ENCODE measurements around the gene DDX47. TPM values are rescaled to one million over a fixed set of nuclear protein-coding genes. Genes with fewer than 3 reads are reported as not detected.

Gene DDX47
- total and polyA plus RNA-seq, 2 of the 4 experiments (the other 2 are of a cell fraction): 77.8 to 89.5 TPM

DNA sequence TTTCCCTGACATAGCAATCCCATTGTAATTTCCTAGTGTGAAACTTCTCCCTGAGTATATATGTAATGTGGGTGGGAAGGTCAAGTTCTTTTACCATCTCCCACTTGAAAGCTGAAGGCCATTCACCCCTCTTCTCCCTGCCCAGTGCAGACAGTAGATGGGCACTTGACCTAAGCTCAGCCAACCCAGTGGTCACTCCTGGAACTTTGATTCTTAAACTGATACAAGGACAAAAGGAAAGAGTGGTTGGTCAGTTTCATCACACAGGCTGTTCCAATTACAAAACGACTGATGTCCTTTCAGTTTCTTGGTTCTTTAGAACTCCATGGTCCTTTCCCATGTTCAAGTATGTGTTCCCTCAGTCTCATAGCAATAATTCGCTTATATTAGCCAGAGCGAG lies 36.1 kb upstream of the DDX47 start:
- no peak overlapping the region for H3K27ac ChIP-seq (ENCODE audit: insufficient read depth, low read length)
- no peak overlapping the region for H3K4ac ChIP-seq (ENCODE audit: low read depth, low read length)
- BruUV-seq (replicated peaks): no TSS peak
- no peaks in the 10 kb centered on the region for H4K20me1 ChIP-seq (ENCODE audit: insufficient read depth, low read length)
- no peak overlapping the region for H3K14ac ChIP-seq (replicated peaks; ENCODE audit: low read depth, low read length)
- intact Hi-C loops (cut with micrococcal nuclease) (no loop called here), dilution Hi-C loops (cut with HindIII; ENCODE audit: low sequenced_read_pairs, unreplicated experiment) (no loop called here), in situ Hi-C loops (cut with MboI; ENCODE audit: low sequenced_read_pairs) (no loop called here)
- no peak for DNase-seq
- H2BK5ac ChIP-seq (ENCODE audit: low read depth, low read length, poor library complexity, severe bottlenecking): no peak overlapping the region
- H3K23ac ChIP-seq (ENCODE audit: low read depth, low read length): no peak overlapping the region
- H3K4me3 ChIP-seq (ENCODE audit: insufficient read depth, low read depth, low read length): no peak overlapping the region
- CTCF ChIA-PET: no interaction called here
- ATAC-seq (ENCODE audit: low read depth): no peak
- H2BK20ac ChIP-seq (ENCODE audit: low read depth, low read length): peak overlapping the region; percentile 34; the same call in 1 of the 2 replicates
- H3K36me3 ChIP-seq (ENCODE audit: control insufficient read depth, insufficient read depth, low read length): no peaks in the 10 kb centered on the region
- TF ChIP-seq MXI1 (IDR thresholded peaks at IDR 0.05; ENCODE audit: borderline replicate concordance, low read depth, low read length): no peak
- TF ChIP-seq CEBPB (IDR thresholded peaks at IDR 0.05; ENCODE audit: low read depth, low read length): no peak
- TF ChIP-seq BHLHE40 (IDR thresholded peaks at IDR 0.05; ENCODE audit: low read depth, low read length): no peak
- TF ChIP-seq RAD21 (IDR thresholded peaks at IDR 0.05; ENCODE audit: low read length): no peak
- no peak for TF ChIP-seq MAFK (IDR thresholded peaks at IDR 0.05; ENCODE audit: low read depth, low read length)
- H3K9me1 ChIP-seq (ENCODE audit: insufficient read depth, low read length): peaks cover 6% of the 10 kb centered on the region; the same call in 1 of the 2 replicates
- no CpG with 5 or more reads among the region's 3 CpGs for WGBS, 2 experiments (ENCODE audit: extremely low coverage in 2 of 2, insufficient read length in 1 of 2)
- H3K9ac ChIP-seq (ENCODE audit: low read depth, low read length): no peak overlapping the region
- no peak overlapping the region for H2AK5ac ChIP-seq (ENCODE audit: low read depth, low read length)
- H3K4me1 ChIP-seq (ENCODE audit: control insufficient read depth, insufficient read depth, low read length): peaks cover 9% of the 10 kb centered on the region
- peaks cover 0 to 8% of the 10 kb centered on the region in 2 experiments; a peak in 2 of 4 replicates for H3K79me1 ChIP-seq (ENCODE audit: low read depth in 1 of 2, low read length in 2 of 2)
- no peak overlapping the region for H4K8ac ChIP-seq (ENCODE audit: low read depth in 2 of 2, low read length in 2 of 2)
- no peak overlapping the region for H2AK9ac ChIP-seq (replicated peaks; ENCODE audit: low read depth, low read length, poor library complexity)
- POLR2A ChIA-PET (ENCODE audit: unreplicated experiment): no interaction called here
- no peak overlapping the region for H3K4me2 ChIP-seq (ENCODE audit: low read depth, low read length)
- no peak overlapping the region for H3K18ac ChIP-seq (ENCODE audit: low read depth, low read length)
- no peak overlapping the region for H2BK15ac ChIP-seq (ENCODE audit: low read depth, low read length)
- H3K9me3 ChIP-seq (ENCODE audit: control insufficient read depth, insufficient read depth, low read length): no peaks in the 10 kb centered on the region
- no peak overlapping the region for H2BK120ac ChIP-seq (ENCODE audit: low read depth, low read length)
- no peak overlapping the region for H4K91ac ChIP-seq (ENCODE audit: insufficient read depth, low read depth, low read length)
- no peaks in the 10 kb centered on the region for H3K27me3 ChIP-seq (ENCODE audit: control insufficient read depth, insufficient read depth, low read length)
- no peak overlapping the region for H3K56ac ChIP-seq (ENCODE audit: extremely low read depth, insufficient read depth, low read length)
- H2AFZ ChIP-seq (replicated peaks; ENCODE audit: low read length, poor library complexity): no peak overlapping the region
- H4K5ac ChIP-seq (ENCODE audit: low read depth, low read length): no peak overlapping the region
